ENCODE data around the gene ZNF304. TPM values are rescaled to one million over a fixed set of nuclear protein-coding genes. Genes with fewer than 3 reads are reported as not detected.

Gene ZNF304
- total and polyA plus RNA-seq, 2 of the 13 experiments (the other 11 are each of a cell fraction or from before 2014, with no cell fraction given) = 3.4 to 8.0 TPM

DNA sequence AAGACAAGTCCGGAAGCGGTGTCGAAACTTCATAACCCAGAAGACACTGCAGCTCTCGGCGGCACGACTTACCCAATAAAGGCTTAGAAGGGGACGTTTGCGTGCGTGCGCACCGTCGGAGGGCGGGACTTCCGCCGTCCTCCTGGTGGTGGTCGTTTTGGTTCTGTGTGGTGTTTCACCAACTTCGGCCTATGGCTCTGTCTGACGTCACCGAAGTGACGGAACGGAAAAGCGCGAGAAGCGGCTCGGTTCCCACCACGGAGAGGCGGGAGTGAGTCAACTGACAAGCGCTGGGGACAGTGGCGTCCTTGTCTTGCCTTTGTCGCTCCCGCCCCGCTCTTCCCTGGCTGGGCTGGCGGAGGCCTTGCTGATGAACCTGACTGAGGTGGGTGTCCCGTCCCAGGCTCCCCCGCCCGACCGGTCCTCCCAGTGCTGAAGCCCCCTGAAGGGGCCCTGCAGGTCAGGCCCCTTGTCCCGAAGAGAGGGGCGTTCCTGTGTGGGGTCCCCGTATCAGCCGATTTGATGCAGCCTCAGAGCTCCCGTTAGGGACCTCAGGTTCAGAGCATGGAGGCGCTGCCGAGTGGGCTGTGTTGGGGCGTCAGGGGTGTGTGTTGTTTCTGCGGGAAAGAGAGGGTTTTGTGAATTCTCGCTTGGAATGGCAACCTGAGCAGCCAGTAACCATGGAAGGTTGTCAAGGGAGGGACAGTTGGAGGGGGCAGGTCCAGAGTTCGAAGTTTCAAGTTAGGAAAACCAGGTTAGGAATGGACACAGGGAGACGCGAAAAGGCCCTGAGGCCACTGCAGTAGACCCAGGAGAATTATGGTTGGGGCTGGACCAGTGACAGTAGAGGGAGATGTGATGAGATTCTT is 38.9 kb downstream of the ZNF304 start, which contains the start of gene ZNF548 (continued):
- peak; percentile 95 for TF ChIP-seq NFYC (CRISPR knock-in tag; IDR thresholded peaks at IDR 0.05)
- no peak for TF ChIP-seq ZNF282 (IDR thresholded peaks at IDR 0.05; ENCODE audit: partially characterized antibody)
- TF ChIP-seq ZNF878 (CRISPR knock-in tag; IDR thresholded peaks at IDR 0.05) = no peak
- TF ChIP-seq, protein P1, sequence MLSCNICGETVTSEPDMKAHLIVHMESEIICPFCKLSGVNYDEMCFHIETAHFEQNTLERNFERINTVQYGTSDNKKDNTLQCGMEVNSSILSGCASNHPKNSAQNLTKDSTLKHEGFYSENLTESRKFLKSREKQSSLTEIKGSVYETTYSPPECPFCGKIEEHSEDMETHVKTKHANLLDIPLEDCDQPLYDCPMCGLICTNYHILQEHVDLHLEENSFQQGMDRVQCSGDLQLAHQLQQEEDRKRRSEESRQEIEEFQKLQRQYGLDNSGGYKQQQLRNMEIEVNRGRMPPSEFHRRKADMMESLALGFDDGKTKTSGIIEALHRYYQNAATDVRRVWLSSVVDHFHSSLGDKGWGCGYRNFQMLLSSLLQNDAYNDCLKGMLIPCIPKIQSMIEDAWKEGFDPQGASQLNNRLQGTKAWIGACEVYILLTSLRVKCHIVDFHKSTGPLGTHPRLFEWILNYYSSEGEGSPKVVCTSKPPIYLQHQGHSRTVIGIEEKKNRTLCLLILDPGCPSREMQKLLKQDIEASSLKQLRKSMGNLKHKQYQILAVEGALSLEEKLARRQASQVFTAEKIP (CRISPR knock-in tag; IDR thresholded peaks at IDR 0.05; ENCODE audit: borderline replicate concordance) = no peak
- TF ChIP-seq ZZZ3 (CRISPR knock-in tag; IDR thresholded peaks at IDR 0.05; ENCODE audit: borderline replicate concordance) = no peak; the same call in 1 of the 2 replicates
- 0 out of 2 replicates have a peak, but pooled peaks have one; percentile 26 for TF ChIP-seq ZFP36L1 (CRISPR knock-in tag; IDR thresholded peaks at IDR 0.05)
- no peak for TF ChIP-seq ZNF337 (CRISPR knock-in tag; IDR thresholded peaks at IDR 0.05; ENCODE audit: borderline replicate concordance, low read depth)
- TF ChIP-seq NCOA2 (CRISPR knock-in tag; IDR thresholded peaks at IDR 0.05) = no peak; the same call in 1 of the 2 replicates
- peak; percentile 69; the same call in 1 of the 2 replicates for TF ChIP-seq ZNF670 (CRISPR knock-in tag; IDR thresholded peaks at IDR 0.05; ENCODE audit: borderline replicate concordance)
- TF ChIP-seq ZFY (CRISPR knock-in tag; IDR thresholded peaks at IDR 0.05) = peak; percentile 87
- TF ChIP-seq ZBTB7B (CRISPR knock-in tag; IDR thresholded peaks at IDR 0.05) = peak; percentile 81; the same call in 1 of the 2 replicates
- no peak for TF ChIP-seq EEA1 (CRISPR knock-in tag; IDR thresholded peaks at IDR 0.05; ENCODE audit: borderline replicate concordance)
- no peak for TF ChIP-seq ZNF205 (CRISPR knock-in tag; IDR thresholded peaks at IDR 0.05)
- TF ChIP-seq, protein P2, sequence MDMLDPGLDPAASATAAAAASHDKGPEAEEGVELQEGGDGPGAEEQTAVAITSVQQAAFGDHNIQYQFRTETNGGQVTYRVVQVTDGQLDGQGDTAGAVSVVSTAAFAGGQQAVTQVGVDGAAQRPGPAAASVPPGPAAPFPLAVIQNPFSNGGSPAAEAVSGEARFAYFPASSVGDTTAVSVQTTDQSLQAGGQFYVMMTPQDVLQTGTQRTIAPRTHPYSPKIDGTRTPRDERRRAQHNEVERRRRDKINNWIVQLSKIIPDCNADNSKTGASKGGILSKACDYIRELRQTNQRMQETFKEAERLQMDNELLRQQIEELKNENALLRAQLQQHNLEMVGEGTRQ (IDR thresholded peaks at IDR 0.05; ENCODE audit: low read depth, low read length) = no peak
- TF ChIP-seq, protein P2 (CRISPR knock-in tag; IDR thresholded peaks at IDR 0.05; ENCODE audit: borderline replicate concordance) = peak; percentile 48; the same call in 1 of the 2 replicates
- TF ChIP-seq ZNF564 (CRISPR knock-in tag; IDR thresholded peaks at IDR 0.05) = no peak
- TF ChIP-seq FOXC1 (CRISPR knock-in tag; IDR thresholded peaks at IDR 0.05; ENCODE audit: borderline replicate concordance) = peak; percentile 38; the same call in 1 of the 2 replicates
- TF ChIP-seq CREB1 (IDR thresholded peaks at IDR 0.05) = peak; percentile 99
- peak; percentile 97 for TF ChIP-seq CREB1 (CRISPR knock-in tag; IDR thresholded peaks at IDR 0.05)
- no peak for TF ChIP-seq ZNF775 (CRISPR knock-in tag; IDR thresholded peaks at IDR 0.05; ENCODE audit: borderline replicate concordance)
- no peak; the same call in 1 of the 2 replicates for TF ChIP-seq POLR2AphosphoS2 (IDR thresholded peaks at IDR 0.05; ENCODE audit: low read depth, low read length)
- TF ChIP-seq TBL1XR1 (IDR thresholded peaks at IDR 0.05; ENCODE audit: borderline replicate concordance, low read length, partially characterized antibody) = no peak
- TF ChIP-seq, protein P3, sequence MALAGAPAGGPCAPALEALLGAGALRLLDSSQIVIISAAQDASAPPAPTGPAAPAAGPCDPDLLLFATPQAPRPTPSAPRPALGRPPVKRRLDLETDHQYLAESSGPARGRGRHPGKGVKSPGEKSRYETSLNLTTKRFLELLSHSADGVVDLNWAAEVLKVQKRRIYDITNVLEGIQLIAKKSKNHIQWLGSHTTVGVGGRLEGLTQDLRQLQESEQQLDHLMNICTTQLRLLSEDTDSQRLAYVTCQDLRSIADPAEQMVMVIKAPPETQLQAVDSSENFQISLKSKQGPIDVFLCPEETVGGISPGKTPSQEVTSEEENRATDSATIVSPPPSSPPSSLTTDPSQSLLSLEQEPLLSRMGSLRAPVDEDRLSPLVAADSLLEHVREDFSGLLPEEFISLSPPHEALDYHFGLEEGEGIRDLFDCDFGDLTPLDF (CRISPR knock-in tag; IDR thresholded peaks at IDR 0.05) = no peak
- TF ChIP-seq ZNF558 (CRISPR knock-in tag; IDR thresholded peaks at IDR 0.05; ENCODE audit: borderline replicate concordance) = no peak
- TF ChIP-seq TMF1 (CRISPR knock-in tag; IDR thresholded peaks at IDR 0.05; ENCODE audit: low read depth) = no peak
- TF ChIP-seq ELF1 (CRISPR knock-in tag; IDR thresholded peaks at IDR 0.05) = peak; percentile 97
- TF ChIP-seq STAG1 (CRISPR knock-in tag; IDR thresholded peaks at IDR 0.05) = no peak

Measured in HepG2 (cell line).